GM12865 (cell line): ENCODE measurements around the gene ERV3-1.
"Not testable (repeated sequence)": the region's sequence is repeated elsewhere in the genome, so short reads cannot be mapped to it uniquely, and the experiment has no call there.

ENCODE experiments used
- DNase-seq: peaks from one replicate; pipeline ENCODE4 v3.0.0; 2010; ENCODE audit warnings: low read depth
- H3K4me3 ChIP-seq: 2 replicates; pipeline ENCODE4 v1.5.1; 2011; ENCODE audit warnings: mild to moderate bottlenecking, low read depth, low read length, control low read depth
- TF ChIP-seq, protein P1 (sequence below): IDR thresholded peaks from 2 replicates; pipeline ENCODE4 v1.5.1; 2011; ENCODE audit warnings: low read length, control low read depth, low read depth, inconsistent platforms; ENCODE audit not compliant: insufficient read depth; ENCODE audit errors: missing control alignments

Gene ERV3-1

DNA sequence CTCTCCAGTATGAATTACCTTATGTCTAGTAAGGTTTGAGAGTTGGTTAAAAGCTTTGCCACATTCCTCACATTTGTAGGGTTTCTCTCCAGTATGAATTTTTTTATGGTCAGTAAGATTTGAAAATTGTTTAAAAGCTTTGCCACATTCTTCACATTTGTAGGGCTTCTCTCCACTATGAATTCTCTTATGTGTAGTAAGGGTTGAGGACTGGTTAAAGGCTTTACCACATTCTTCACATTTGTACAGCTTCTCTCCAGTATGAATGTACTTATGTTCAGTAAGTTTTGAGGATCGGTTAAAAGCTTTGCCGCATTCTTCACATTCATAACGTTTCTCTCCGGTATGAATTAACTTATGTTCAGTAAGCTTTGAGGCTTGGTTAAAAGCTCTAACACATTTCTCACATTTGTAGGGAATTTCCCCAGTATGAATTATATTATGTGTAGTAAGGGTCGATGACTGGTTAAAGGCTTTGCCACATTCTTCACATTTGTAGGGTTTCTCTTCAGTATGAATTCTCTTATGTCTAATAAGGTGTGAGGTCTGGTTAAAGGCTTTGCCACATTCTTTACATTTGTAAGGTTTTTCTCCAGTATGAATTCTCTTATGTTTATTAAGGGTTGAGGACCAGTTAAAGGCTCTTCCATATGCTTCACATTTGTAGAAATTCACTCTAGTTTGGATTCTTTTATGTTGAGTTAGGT lies 27.8 kb downstream of the ERV3-1 start:
- H3K4me3 ChIP-seq, result no peak overlapping the region
- TF ChIP-seq, protein P1, sequence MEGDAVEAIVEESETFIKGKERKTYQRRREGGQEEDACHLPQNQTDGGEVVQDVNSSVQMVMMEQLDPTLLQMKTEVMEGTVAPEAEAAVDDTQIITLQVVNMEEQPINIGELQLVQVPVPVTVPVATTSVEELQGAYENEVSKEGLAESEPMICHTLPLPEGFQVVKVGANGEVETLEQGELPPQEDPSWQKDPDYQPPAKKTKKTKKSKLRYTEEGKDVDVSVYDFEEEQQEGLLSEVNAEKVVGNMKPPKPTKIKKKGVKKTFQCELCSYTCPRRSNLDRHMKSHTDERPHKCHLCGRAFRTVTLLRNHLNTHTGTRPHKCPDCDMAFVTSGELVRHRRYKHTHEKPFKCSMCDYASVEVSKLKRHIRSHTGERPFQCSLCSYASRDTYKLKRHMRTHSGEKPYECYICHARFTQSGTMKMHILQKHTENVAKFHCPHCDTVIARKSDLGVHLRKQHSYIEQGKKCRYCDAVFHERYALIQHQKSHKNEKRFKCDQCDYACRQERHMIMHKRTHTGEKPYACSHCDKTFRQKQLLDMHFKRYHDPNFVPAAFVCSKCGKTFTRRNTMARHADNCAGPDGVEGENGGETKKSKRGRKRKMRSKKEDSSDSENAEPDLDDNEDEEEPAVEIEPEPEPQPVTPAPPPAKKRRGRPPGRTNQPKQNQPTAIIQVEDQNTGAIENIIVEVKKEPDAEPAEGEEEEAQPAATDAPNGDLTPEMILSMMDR, result no peak
- no peak for DNase-seq

DNA sequence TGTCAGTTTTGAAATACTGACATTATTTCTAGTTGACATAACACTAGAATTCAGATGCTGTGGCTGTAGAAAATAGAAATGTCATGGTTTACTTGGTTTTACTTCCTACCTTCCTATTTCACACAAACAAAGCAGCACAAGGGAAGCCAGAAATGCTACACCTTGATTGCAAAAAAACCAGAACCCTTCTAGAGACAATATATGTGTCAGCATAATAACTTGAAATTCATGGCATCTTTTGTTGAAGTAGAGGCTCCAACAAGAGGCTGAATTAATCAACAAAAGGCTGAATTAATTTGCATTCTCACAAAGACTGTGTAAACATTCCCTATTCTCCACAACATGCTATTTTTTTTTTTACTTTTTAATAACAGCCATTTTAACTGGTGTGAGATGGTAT lies 40.9 kb downstream of the ERV3-1 start:
- TF ChIP-seq, protein P1, result no peak
- H3K4me3 ChIP-seq, result no peak overlapping the region
- no peak for DNase-seq

GRCh38 chr7:64959072-64959747 lies 47.3 kb downstream of the ERV3-1 start:
- no peak for DNase-seq
- no peak overlapping the region for H3K4me3 ChIP-seq
- TF ChIP-seq, protein P1, result no peak

- TF ChIP-seq, protein P1, result peak; percentile 66
- H3K4me3 ChIP-seq, result no peak overlapping the region
- DNase-seq, result peak; percentile 44
Observed at GRCh38 chr7:64951250-64951848, 55.1 kb downstream of the ERV3-1 start.

DNA sequence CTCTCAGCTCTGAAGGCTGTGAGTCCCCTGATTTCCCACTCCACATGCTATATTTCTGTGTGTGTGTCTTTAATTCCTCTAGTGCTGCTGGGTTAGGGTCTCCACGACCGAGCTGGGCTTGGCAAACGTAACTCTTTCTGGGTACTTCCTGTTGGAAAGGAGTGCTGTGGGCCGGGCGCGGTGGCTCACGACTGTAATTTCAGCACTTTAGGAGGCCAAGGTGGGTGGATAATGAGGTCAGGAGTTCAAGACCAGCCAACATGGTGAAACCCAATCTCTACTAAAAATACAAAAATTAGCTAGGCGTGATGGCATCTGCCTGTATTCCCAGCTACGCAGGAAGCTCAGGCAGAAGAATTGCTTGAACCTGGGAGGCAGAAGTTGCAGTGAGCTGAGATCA lies 55.8 kb downstream of the ERV3-1 start:
- not testable (repeated sequence) for H3K4me3 ChIP-seq, DNase-seq

DNA sequence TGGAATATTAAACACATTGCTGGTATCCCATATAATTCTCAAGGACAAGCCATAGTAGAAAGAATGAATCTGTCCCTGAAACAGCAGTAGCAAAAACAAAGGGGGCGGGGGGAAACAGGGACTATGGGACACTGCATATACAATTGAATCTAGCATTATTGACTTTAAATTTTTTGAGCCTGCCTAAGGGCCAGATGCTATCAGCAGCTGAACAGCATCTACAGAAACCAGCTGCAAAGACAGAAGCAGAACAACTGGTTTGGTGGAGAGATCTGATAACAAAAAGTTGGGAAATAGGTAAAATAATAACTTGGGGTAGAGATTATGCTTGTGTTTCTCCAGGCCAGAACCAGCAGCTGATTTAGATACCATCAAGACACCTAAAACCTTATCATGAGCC lies 57.7 kb downstream of the ERV3-1 start:
- H3K4me3 ChIP-seq, DNase-seq: not testable (repeated sequence)

DNA sequence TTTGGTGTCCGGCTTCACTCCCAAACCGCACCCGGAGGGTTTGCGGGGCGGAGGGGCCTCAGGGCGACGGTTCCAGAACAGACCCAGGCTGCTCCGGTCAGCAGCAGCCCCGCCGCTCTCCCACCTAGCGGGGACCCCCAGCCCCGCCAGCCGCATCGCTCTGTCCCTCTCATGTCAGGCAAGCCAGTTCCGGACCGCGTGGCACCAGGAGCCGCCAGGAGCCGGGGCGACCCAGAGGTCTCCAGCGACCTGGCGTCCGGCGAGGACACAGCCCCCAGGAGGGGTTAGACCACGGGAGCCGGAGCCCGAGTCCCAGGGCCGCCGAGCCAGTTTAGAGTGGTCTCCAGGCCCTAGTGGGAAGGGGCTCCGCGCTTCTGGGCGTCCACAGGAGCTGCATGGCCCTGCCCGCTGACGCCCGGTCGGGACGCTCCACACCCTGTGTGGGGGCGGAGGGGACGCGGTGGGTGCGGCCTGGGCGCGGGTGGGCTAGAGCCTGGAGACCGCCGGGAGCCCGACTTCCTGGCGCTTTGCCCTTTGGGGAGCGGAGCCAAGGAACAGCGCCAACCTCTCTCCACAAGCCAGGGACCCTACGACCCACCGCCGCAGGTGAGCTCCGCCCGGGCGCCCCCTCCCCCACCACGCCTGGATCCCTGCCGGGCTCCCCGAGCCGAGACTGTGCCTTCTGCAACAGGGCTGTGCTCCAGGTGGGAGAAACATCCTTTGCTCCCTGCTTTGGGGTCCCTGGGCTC lies 59.1 kb downstream of the ERV3-1 start:
- TF ChIP-seq, protein P1, result no peak
- H3K4me3 ChIP-seq, result no peak overlapping the region
- no peak for DNase-seq

DNA sequence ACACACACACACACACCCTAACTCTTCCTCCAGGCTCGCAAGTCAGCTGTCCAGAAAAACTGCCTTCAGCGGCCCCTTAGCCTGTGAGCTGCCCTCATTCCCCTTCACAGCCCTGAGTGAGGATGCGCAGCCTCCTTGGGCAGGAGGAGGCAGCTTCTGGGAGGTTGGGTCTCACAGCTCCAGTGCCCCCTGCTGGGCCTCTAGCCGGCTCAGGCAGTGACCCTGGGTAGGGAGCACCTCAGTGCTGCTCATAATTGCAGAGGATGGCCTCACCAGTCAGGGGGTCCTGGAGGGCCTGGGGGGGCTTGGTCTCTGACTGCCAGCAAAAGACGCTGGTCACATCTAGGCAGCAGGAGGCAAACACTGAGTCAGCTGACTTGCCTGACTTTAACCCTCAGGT lies 59.7 kb downstream of the ERV3-1 start:
- TF ChIP-seq, protein P1, result no peak
- no peak for DNase-seq
- H3K4me3 ChIP-seq, result no peak overlapping the region
